GM18502 (cell line): ENCODE data around the gene SDF4.

Source experiments
- ATAC-seq: cut with Tn5 transposase; IDR thresholded peaks from one replicate; pipeline ENCODE4 v1.9.1; 2021; ENCODE audit warnings: mild to moderate bottlenecking; ENCODE audit not compliant: unreplicated experiment, poor library complexity

SDF4 gene

DNA sequence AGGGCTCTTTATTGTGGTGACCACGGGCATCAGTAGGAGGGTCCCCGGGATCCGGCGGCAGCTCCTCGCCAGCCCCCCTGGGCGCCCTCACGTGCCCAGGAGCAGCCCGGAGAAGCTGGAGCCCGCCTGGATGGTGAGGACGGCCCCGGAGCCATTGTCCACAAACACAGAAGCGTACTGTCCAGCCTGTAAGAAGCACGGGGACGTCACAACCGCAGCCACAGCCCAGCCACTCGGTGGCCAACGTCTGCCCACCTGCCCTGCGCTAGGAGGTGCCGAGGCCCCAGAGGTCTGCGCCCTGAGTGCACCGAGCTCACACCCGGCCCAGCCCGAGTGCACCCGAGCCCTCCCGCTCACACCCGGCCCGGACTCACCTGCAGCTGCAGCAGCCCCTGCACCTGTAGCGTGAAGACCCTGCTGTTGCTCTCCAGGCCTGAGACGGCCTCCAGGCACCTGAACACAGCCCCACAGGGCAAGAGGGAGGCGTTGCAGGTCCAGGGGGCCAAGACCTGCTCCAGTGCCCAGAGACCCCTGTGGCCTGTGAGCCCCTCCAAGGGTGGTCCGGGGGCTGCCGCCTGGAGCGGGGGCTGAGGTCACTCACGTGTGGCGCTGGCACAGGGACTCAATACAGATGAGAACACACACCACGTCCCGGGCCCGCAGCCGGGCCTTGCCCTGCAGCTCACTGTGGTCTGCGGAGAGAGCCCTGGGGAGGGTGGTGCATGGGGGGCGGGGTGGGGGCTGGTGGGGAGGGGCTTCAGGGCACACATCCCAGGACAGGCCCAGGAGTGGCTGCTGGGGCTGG lies 10.9 kb upstream of the SDF4 start:
- ATAC-seq, result no peak

GRCh38 chr1:1241588-1242219 lies 9.9 kb upstream of the SDF4 start:
- no peak for ATAC-seq

DNA sequence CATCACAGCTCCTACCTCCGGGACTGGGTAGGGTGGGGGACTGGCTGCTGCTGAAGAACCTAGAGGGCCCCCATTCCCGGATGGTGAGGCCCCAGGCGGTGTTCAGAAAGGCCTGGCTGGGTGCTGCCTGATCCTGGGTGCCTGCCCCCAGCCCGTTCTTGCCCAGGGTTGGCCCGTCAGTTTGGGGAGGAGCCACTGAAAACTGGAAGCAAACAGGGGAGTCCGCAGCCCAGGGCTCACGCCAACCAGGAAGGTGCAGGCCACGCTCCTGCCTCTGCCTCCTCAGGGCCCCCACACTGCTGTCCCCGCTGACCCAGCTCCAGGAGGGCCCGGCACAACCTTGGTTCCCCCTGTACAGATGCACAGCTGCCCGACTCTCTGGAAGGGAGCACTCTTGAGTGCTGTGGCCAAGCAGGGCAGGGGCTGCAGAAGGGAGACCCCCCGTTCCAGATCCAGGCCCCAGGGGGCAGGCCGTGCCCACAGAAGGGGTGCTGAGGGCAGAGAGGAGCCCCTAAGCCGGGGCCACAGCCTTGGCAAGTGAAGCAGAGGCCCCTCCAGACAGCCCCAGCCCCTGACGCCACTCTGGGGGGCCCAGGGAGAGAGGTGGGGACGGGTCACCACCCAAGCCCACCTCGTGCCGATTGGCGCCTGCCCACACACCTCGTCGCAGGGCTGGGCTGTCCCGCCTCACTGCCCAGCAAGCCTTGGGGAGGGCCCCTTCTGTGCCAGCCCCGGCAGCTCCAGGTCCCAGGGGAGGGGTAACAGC lies 9.2 kb upstream of the SDF4 start:
- no peak for ATAC-seq

DNA sequence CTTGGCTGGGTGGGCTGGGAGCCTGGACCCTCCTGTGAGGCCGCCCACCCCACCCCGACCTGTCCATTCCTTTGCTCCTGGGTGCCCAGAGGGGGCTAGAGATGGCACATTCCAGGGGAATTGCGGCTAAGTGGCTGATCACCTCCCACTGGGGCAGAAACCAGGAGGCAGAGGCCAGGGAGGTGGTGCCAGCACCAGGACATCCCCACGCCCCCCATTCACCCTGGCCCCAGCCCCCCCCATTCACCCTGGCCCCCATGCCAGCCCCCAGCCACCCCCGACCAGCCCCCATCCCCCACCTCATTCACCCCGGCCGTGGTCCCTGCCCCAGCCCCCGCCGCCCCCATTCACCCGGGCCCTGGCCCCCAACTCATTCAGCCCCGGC lies 8.5 kb upstream of the SDF4 start:
- ATAC-seq, result no peak

DNA sequence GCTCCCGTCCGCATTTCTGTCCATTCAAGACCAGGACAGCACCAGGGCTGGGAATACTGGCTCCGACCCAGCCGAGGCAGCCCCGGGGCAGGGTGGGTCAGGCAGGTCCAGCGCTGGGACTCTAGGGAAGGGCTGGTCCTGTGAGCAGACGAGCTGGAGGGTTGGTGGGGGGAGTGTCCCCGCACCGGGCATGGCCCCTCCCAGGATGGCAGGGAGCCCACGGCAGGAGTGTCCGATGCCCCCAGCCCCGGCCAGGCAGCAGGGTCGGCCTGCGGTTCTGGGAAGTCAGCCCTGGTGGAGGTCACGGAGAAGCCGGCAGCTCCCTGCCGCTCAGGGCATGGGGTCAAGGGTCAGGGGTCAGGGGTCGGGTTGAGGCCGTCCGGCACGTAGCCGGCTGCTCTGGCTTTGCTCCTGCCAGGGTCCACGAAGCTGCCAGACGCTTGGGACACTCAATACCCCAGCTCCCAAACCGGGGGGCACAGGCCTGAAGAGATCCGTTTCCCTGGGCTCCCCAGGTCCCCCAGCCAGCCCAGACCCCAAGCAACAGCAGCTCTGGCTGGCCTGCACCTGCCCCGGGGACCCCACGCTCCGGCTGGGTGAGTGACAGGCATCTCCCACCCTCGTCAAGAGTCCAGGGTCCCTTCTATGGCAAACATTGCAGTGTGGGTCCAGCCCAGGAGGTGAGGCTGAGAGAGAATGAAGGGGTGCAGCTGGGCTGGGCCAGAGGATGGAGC lies 8.0 kb upstream of the SDF4 start:
- ATAC-seq, result no peak

GRCh38 chr1:1239227-1239613 lies 7.4 kb upstream of the SDF4 start:
- ATAC-seq, result no peak

DNA sequence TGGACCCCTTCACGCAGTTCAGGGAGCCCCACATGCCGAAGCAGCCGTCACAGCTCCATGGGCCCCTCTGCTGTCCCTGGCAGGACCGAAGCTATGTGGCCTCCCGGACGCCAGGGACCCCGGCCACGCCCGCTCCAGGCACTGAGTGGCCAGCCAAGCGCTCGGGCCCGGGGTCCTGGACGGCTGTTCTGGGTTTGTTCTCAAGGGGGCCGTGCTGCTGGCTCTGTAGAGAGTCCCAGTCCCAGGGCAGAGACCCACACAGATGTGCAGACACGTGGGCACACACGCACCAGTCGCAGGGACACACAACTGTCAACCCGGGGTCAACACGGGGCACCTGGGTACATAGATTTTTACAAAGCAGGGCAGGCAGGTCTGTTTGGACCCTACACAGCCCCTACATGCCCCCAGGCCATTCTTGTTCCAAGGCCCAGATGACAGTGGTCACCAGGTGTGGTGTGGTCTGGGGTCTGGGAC lies 6.9 kb upstream of the SDF4 start:
- ATAC-seq, result no peak

- ATAC-seq, result no peak
Measured at GRCh38 chr1:1237874-1238701, 6.3 kb upstream of the SDF4 start.

- ATAC-seq, result no peak
Measured at GRCh38 chr1:1236945-1237873, 5.4 kb upstream of the SDF4 start.

DNA sequence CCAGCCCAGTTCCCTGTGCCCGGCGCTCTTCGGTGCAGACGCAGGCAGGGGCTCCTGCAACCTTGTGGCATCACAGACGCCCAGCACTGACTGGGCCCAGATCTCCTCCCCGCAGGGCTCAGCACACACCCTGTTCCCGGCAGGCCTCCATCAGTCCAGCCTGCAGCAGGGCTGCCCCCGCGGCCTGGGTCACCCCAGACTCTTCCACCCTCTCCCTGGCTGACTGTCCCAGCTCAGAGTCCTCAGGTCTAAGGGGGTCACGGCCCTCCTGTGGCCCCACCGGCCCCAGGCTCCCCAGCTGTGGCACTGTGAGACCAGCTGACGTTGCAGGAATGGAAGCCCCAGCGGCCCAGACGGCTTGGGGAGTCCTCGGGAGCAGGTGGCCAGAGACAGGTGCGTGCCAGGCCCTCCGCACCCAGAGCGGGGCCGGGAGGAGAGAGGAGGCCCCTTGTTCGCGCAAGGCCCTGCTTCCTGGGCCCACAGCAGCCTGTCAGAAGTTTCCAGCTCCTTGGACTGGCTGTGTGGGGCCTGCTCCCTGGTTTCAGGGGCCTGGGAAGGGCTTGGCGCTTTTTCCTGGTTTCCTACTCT lies 4.5 kb upstream of the SDF4 start:
- ATAC-seq, result no peak

GRCh38 chr1:1235016-1235744 lies 3.4 kb upstream of the SDF4 start:
- ATAC-seq, result no peak

DNA sequence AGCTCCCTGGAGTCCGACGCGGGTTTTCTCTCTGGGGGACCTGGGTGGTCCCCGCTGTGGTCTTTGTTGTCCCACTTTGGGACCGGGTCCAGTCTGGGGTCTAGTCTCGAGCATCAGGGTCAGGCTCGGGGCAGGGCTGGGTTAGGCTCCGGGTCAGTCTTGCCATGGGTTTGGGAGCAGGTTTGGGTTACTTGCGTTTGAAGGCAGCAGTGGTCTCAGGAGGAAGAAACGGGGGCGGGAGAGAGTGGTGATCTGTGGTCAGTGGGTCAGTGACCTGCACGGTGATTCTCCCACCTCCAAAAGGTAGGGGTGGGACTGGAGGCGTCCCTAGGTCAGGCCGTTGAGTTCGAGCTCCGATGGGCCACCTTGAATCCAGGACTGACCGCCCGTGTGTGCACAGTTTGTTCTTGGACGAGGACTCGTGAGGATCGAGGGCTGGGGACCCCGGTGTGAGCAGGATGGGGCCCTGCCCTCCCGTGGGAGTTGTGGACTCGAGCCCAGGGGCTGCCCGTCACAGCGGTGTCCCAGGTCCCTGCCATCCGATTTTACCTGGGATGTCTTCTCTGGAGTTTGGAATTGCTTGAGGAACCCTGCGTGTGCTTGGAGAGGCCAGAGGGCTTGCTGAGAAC lies 2.5 kb upstream of the SDF4 start:
- no peak for ATAC-seq

DNA sequence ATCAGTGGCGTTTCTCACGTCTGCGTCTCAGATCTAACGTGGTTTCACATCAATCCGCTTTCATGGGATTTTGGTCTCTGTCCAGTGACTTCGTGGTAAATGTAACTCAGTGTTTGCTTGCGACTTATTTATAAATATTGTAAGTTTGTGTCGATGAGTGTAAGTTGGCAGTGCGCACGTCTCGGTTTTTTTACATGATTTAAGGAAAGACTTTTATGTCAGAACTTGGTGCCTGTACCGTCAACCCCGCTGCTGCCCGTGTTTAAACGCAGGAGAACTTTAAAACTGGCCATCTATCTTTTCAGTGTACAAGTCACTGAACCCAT lies 1.7 kb upstream of the SDF4 start:
- ATAC-seq, result no peak

DNA sequence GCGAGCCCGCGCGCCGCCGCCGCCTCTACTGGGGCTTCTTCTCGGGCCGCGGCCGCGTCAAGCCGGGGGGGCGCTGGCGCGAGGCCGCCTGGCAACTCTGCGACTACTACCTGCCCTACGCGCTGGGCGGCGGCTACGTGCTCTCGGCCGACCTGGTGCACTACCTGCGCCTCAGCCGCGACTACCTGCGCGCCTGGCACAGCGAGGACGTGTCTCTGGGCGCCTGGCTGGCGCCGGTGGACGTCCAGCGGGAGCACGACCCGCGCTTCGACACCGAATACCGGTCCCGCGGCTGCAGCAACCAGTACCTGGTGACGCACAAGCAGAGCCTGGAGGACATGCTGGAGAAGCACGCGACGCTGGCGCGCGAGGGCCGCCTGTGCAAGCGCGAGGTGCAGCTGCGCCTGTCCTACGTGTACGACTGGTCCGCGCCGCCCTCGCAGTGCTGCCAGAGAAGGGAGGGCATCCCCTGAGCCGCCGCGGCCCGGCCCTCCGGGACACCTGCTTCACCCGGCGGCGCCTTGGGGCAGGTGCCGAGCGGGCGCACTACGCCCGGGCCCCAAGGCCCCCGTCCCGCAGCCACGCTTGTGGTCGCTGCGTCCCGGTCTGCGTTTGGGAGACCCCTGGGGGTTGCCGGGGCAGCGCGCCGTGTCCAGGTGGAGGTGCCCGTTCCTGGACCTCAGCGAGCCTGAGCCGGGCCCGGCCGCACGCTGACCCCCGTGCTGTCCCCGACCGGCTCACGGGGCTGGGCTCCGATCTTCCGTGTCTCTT lies 1.2 kb upstream of the SDF4 start:
- ATAC-seq, result no peak

DNA sequence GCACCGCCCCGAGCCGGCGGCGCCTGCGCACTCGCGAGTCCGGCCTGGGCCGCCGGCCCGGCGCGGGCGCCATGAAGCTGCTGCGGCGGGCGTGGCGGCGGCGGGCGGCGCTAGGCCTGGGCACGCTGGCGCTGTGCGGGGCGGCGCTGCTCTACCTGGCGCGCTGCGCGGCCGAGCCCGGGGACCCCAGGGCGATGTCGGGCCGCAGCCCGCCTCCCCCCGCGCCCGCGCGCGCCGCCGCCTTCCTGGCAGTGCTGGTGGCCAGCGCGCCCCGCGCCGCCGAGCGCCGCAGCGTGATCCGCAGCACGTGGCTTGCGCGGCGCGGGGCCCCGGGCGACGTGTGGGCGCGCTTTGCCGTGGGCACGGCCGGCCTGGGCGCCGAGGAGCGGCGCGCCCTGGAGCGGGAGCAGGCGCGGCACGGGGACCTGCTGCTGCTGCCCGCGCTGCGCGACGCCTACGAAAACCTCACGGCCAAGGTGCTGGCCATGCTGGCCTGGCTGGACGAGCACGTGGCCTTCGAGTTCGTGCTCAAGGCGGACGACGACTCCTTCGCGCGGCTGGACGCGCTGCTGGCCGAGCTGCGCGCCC lies 501 bp upstream of the SDF4 start, which contains the start of gene B3GALT6:
Gene B3GALT6, plus strand, starts transcription at position 30 of the 588 bp plus-strand sequence. Its CDS starts 42 bp downstream, at position 72.
- no peak for ATAC-seq
